AG04449 (cell line): Measurements from ENCODE around the gene MCRIP1.

Experiments used
- CTCF ChIA-PET: fragments of 350-600 bp; formaldehyde crosslinking; extraction: SDS; loops from one replicate; lab custom pipeline; 2021; ENCODE audit warnings: antibody characterized with exemption; lab: Yijun Ruan, JAX
- POLR2A ChIA-PET: fragments of 400-600, 350-600 bp; formaldehyde crosslinking; extraction: SDS; loops from one replicate; lab custom pipeline; 2020; ENCODE audit warnings: antibody characterized with exemption, inconsistent platforms; lab: Yijun Ruan, JAX
- DNase-seq: peaks from one replicate; pipeline ENCODE4 v3.0.0-alpha.2; 2010; ENCODE audit warnings: low read depth, low spot score
- H3K4me3 ChIP-seq: 2 replicates; pipeline ENCODE4 v1.5.1; 2011; ENCODE audit warnings: low read depth, mild to moderate bottlenecking, control low read depth, low read length
- TF ChIP-seq, protein P1 (sequence below): IDR thresholded peaks from one replicate; pipeline ENCODE4 v1.5.1; 2011; ENCODE audit warnings: mild to moderate bottlenecking, moderate library complexity, low read length, control low read depth, inconsistent platforms; ENCODE audit not compliant: insufficient read depth; ENCODE audit errors: missing control alignments

MCRIP1 gene

DNA sequence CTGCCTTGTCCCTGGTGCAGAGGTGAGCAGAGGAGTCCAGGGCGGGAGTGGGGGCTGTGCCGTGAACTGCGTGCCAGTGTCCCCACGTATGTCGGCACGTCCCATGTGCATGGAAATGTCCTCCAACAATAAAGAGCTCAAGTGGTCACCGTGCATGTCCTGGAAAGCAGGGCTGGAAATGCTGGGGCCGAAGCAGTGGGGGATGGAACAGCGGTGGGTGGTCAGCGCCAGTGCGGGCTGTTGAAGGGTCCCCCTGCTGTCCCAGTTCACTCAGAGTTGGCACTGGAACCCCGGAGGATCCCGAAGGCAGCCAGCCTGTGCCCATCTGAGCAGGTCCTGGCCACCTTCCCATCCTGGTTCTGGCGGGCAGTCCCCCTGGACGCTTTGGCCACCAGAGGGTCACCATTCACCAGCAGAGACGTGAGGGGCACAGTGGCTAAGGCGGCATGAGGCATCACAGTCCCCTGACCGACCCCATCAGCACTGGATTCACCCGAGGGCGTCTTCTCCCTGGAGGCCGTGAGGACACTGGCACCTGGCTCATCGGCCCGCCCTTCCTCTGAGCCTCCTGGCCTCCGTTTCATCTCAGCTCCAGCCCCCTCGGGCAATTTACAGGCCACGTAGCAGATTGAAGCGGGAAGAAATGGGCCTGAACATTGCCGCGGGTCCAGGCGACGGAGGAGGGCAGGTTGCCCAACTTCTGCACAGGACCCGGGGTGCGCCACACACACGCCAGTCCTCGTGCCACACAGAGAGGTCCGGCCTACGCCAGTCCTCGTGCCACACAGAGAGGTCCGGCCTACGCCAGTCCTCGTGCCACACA lies 19.0 kb downstream of the MCRIP1 start:
- H3K4me3 ChIP-seq = no peak overlapping the region
- DNase-seq = no peak
- TF ChIP-seq, protein P1, sequence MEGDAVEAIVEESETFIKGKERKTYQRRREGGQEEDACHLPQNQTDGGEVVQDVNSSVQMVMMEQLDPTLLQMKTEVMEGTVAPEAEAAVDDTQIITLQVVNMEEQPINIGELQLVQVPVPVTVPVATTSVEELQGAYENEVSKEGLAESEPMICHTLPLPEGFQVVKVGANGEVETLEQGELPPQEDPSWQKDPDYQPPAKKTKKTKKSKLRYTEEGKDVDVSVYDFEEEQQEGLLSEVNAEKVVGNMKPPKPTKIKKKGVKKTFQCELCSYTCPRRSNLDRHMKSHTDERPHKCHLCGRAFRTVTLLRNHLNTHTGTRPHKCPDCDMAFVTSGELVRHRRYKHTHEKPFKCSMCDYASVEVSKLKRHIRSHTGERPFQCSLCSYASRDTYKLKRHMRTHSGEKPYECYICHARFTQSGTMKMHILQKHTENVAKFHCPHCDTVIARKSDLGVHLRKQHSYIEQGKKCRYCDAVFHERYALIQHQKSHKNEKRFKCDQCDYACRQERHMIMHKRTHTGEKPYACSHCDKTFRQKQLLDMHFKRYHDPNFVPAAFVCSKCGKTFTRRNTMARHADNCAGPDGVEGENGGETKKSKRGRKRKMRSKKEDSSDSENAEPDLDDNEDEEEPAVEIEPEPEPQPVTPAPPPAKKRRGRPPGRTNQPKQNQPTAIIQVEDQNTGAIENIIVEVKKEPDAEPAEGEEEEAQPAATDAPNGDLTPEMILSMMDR = no peak
- CTCF ChIA-PET = no interaction called here
- POLR2A ChIA-PET = no interaction called here

DNA sequence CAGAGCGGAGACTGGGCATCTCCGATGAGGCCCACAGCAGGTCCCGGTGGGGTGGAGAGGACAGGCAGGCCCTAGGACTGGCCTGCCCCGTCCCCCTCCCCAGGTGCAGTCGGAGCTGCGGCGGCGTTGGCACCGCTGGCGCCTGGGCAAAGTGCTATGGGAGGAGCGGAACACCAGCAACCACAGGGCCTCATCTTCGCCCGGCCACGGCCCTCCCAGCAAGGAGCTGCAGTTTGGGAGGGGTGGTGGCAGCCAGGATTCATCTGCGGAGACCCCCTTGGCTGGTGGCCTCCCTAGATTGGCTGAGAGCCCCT lies 19.8 kb downstream of the MCRIP1 start:
- ChIA-PET CTCF (no interaction called here), POLR2A (no interaction called here)
- TF ChIP-seq, protein P1 = no peak

DNA sequence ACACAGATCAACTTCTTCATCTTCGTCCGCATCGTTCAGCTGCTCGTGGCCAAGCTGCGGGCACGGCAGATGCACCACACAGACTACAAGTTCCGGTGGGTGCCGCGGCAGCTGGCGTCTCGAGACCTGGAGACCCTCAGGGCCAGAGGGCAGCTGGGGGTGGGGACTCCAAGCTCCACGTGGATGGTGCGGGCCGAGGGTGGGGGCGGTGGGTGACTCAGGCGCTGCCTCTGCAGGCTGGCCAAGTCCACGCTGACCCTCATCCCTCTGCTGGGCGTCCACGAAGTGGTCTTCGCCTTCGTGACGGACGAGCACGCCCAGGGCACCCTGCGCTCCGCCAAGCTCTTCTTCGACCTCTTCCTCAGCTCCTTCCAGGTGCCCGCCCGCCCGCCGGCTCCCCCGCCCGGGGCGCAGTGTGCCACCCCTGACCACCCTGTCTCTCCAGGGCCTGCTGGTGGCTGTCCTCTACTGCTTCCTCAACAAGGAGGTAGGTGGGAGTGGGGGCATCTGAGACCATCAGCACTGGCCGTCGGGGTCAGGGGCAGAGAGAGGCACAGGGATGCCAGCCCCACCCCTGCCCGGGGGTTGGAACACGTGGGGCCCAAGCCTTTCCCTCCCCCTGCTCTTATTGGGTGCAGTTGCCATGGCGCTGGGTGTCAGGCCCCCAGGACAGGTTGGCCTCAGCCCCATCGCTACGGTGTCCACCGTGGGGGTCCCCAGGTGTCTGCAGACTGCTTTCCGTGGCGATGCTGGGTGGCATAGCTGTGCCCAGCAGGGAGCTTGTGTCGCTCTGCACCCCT lies 20.3 kb downstream of the MCRIP1 start:
- ChIA-PET CTCF (no interaction called here), POLR2A (no interaction called here)
- H3K4me3 ChIP-seq = no peak overlapping the region
- TF ChIP-seq, protein P1 = no peak
- no peak for DNase-seq

More for the DNA sequence above, 19.8 kb downstream of the MCRIP1 start:
- DNase-seq = no peak
- no peak overlapping the region for H3K4me3 ChIP-seq

DNA sequence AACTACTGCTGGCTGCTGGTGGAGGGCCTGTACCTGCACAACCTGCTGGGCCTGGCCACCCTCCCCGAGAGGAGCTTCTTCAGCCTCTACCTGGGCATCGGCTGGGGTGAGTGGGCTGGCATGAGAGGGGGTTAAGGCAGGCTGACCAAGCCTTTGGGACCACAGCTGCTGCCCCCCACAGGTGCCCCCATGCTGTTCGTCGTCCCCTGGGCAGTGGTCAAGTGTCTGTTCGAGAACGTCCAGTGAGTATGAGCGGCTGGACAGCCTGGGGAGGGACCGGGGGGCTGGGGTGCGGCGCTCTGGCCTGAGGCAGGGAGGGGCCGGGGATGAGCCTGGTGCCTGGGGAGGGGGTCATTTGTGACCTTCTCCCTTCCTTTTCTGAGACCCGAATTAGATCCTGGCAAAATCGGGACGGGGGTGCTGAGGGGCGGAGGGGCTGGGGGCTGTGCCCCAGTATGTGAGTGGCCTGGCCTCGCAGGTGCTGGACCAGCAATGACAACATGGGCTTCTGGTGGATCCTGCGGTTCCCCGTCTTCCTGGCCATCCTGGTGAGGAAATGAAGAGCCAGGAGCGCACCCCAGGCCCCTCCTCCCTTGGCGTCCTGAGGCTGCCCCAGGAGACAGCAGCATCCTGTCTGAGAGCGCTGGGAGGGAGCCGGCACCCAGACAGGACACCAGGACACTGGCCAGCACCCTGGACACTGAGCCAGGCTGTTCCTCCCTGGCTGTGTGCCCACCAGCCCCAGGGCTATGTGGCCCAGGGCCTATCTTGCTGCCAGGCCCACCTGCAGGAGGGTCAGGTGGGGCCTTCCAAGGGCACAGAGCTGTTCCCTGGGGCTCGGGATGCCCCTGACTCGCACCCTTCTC lies 21.2 kb downstream of the MCRIP1 start:
- no peak for DNase-seq
- TF ChIP-seq, protein P1 = no peak
- no peak overlapping the region for H3K4me3 ChIP-seq
- ChIA-PET CTCF (no interaction called here), POLR2A (no interaction called here)

DNA sequence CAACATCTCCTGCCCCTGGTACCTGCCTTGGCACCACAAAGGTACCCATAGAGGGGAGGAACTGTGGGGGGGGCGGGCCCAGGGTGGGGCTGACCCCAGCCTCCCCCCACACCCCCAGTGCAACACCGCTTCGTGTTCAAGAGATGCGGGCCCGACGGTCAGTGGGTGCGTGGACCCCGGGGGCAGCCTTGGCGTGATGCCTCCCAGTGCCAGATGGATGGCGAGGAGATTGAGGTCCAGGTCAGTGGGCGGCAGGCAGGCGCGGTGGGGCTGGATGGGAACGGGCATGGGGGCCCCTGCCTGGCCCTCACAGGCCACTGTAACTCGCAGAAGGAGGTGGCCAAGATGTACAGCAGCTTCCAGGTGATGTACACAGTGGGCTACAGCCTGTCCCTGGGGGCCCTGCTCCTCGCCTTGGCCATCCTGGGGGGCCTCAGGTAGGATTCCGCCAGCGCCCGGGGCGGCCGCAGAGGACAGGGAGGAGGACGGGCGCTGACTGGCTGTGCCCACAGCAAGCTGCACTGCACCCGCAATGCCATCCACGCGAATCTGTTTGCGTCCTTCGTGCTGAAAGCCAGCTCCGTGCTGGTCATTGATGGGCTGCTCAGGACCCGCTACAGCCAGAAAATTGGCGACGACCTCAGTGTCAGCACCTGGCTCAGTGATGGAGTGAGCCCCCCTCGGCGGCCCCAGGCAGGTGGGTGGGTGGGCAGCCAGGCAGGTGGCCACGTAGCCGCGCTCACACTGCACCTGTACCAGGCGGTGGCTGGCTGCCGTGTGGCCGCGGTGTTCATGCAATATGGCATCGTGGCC lies 22.0 kb downstream of the MCRIP1 start:
- CTCF ChIA-PET = no interaction called here
- TF ChIP-seq, protein P1 = no peak
- no peak for DNase-seq
- no peak overlapping the region for H3K4me3 ChIP-seq
- POLR2A ChIA-PET = no interaction called here
